Prostate gland (tissue), 2 donors: ENCODE results near the gene BRCC3.

ENCODE experiments used
- POLR2AphosphoS5 ChIP-seq: sonication (generic); formaldehyde crosslinking; IDR thresholded peaks from one replicate; pipeline ENCODE4 v1.6.1; 2017; ENCODE audit warnings: antibody characterized with exemption
- TF ChIP-seq, protein P1 (sequence below), 4 experiments: fragments of 200-600 bp in 2 of 4; fragments of 450-650 bp in 2 of 4; sonication (generic) in 2 of 4; IDR thresholded peaks; 1 replicate in 3 of 4; 2 replicates in 1 of 4; pipeline ENCODE4 v1.5.1; 2016 to 2019; ENCODE audit warnings: antibody characterized with exemption in 4 of 4, mild to moderate bottlenecking in 2 of 4, moderate library complexity in 2 of 4

DNA sequence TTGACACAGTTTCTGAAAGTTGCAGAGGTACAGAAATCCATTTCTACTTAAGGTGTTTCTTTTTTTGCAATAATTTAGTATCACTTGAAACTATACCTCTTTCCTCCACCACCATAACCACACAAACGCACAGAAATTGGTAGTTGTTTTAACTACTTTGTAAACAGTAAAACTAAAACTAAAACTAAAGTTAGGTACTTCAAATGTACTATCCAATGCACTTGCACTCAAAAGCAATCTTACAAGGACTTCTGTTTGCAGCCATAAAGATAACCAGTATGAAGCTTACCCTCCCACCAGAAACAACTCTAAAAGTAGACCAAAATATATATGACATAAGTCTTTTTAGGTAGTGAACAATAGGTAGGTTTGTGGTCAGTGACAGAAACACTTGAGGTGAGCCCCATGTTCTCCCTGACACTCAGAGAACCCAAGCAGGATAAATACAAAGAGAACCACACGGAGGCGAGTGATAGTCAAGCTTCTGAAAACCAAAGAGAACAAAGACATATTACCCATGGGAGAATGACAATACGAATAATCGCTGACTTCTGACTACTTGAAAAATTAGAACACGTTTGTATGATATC is 72.7 kb downstream of the BRCC3 start:
- TF ChIP-seq, protein P1, sequence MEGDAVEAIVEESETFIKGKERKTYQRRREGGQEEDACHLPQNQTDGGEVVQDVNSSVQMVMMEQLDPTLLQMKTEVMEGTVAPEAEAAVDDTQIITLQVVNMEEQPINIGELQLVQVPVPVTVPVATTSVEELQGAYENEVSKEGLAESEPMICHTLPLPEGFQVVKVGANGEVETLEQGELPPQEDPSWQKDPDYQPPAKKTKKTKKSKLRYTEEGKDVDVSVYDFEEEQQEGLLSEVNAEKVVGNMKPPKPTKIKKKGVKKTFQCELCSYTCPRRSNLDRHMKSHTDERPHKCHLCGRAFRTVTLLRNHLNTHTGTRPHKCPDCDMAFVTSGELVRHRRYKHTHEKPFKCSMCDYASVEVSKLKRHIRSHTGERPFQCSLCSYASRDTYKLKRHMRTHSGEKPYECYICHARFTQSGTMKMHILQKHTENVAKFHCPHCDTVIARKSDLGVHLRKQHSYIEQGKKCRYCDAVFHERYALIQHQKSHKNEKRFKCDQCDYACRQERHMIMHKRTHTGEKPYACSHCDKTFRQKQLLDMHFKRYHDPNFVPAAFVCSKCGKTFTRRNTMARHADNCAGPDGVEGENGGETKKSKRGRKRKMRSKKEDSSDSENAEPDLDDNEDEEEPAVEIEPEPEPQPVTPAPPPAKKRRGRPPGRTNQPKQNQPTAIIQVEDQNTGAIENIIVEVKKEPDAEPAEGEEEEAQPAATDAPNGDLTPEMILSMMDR (IDR thresholded peaks at IDR 0.05) = no peak
- no peak for TF ChIP-seq POLR2AphosphoS5
